Ovary (tissue), 9 donors: ENCODE results near the gene ANK3. TPM values are rescaled to one million over a fixed set of nuclear protein-coding genes. Genes with fewer than 3 reads are reported as not detected.

Experiments
- DNase-seq, 5 donors: peaks; one replicate each; pipeline ENCODE4 v3.0.0-alpha.2; 2019 to 2020
- H3K27ac ChIP-seq, 2 donors: fragments of 200-600 bp; one replicate each; pipeline versions ENCODE4 v1.5.1 to v1.8.0; 2019 to 2022
- H3K27me3 ChIP-seq: fragments of 200-600 bp; one replicate; pipeline ENCODE4 v1.8.0; 2022
- H3K36me3 ChIP-seq: fragments of 200-600 bp; sonication (generic); one replicate; pipeline ENCODE4 v1.5.1; 2019
- H3K4me1 ChIP-seq: one replicate; pipeline ENCODE4 v1.8.1; 2013; ENCODE audit warnings: mild to moderate bottlenecking, moderate library complexity; ENCODE audit not compliant: insufficient read depth
- H3K4me3 ChIP-seq: fragments of 200-600 bp; sonication (generic); one replicate; pipeline ENCODE4 v1.5.1; 2017
- H3K9me3 ChIP-seq, 2 donors: fragments of 200-600 bp in 1 of 2; sonication (generic) in 1 of 2; one replicate each; pipeline versions ENCODE4 v1.5.1 to v1.8.1; 2013 to 2019; ENCODE audit warnings: mild to moderate bottlenecking in 1 of 2, moderate library complexity in 1 of 2
- EP300 ChIP-seq: sonication (generic); formaldehyde crosslinking; IDR thresholded peaks from one replicate; pipeline ENCODE4 v1.6.1; 2017; ENCODE audit warnings: antibody characterized with exemption
- POLR2A ChIP-seq: fragments of 450-650 bp; IDR thresholded peaks from one replicate; pipeline ENCODE4 v1.6.1; 2017; ENCODE audit warnings: antibody characterized with exemption, mild to moderate bottlenecking, moderate library complexity
- WGBS, 3 donors: extraction: QIAGEN DNeasy Blood & Tissue Kit in 1 of 3; methylation state at CpG; one replicate each; pipeline versions ENCODE4 v1.1.5 to v1.1.7; 2013 to 2017; 5-methylcytosine and 5-hydroxymethylcytosine counted together
- intact Hi-C, 4 donors: fragments of 100-400 bp; cut with DNase I; formaldehyde crosslinking; loops; one replicate each; pipeline versions ENCODE4 v1.11.0 to v1.15.1; 2022 to 2023
- polyA plus RNA-seq, 2 donors: library from polyadenylated mRNA; stranded (reverse); fragments of 200-250 nt in 1 of 2; fragments of 350-450 nt in 1 of 2; fragmentation: Illumina TruSeq in 1 of 2; extraction: RNeasy Lipid Tissue Mini Kit (QIAGEN cat#74804) in 1 of 2; gene quantifications; one replicate each; pipeline ENCODE4 v1.2.3, GENCODE V29; 2013 to 2014
- total RNA-seq, 7 donors: library from RNA; depleted of rRNA in 2 of 7; stranded (reverse); fragments of >200 nt in 2 of 7; fragmentation: NEBNext Ultra II Directional in 3 of 7; extraction: Animal tissue kit (Norgen Biotek cat#: 25700) in 3 of 7; gene quantifications; one replicate each; pipeline versions ENCODE4 v1.1.0 to v1.2.4, GENCODE V29; 2016 to 2023
- TF ChIP-seq, protein P1 (sequence below), 3 donors: fragments of 450-650 bp in 2 of 3; fragments of 200-600 bp in 1 of 3; IDR thresholded peaks; one replicate each; pipeline versions ENCODE4 v1.5.1 to v1.8.0; 2016 to 2022; ENCODE audit warnings: antibody characterized with exemption in 3 of 3, mild to moderate bottlenecking in 1 of 3
- donor health status: DM: no; HTN: no; CAD: no; lungs with moderate emphysema.
- donor health status: DM: no; HTN: no; CAD: no.
- donor health status: Bipolar disorder and iron deficiency.
- donor health status: DM: yes; HTN: yes; CAD: no.
- donor health status: DM: no; HTN: no; CAD: no.
- donor health status: DM: yes; HTN: yes; CAD: no.

ANK3 gene
- total and polyA plus RNA-seq, 9 donors = 11.4 to 74.1 (median 28.3) TPM

DNA sequence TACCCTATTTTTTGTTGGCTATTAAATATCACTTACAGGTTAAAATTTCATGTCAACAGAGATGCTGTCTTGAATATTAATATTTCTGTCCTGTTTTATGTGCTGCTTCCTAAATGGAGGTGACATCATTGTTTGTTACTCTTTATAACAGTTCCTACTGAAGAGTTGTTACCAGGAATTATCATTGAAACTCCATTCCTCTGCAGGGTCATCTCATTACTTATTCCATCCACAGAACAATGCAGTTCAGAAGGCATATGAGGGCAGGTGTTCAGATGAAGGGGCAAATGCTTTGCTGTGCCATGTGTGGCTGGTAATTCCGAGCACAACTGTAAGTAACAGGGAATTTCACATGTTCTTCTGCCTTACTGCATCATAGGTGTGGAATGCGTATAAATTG is 113.4 kb downstream of the ANK3 start:
- TF ChIP-seq EP300 (no peak), POLR2A (no peak)
- TF ChIP-seq, protein P1, sequence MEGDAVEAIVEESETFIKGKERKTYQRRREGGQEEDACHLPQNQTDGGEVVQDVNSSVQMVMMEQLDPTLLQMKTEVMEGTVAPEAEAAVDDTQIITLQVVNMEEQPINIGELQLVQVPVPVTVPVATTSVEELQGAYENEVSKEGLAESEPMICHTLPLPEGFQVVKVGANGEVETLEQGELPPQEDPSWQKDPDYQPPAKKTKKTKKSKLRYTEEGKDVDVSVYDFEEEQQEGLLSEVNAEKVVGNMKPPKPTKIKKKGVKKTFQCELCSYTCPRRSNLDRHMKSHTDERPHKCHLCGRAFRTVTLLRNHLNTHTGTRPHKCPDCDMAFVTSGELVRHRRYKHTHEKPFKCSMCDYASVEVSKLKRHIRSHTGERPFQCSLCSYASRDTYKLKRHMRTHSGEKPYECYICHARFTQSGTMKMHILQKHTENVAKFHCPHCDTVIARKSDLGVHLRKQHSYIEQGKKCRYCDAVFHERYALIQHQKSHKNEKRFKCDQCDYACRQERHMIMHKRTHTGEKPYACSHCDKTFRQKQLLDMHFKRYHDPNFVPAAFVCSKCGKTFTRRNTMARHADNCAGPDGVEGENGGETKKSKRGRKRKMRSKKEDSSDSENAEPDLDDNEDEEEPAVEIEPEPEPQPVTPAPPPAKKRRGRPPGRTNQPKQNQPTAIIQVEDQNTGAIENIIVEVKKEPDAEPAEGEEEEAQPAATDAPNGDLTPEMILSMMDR (IDR thresholded peaks at IDR 0.05) = no peak
- Histone ChIP-seq H3K27me3 (no peaks in the 10 kb centered on the region), H3K27ac (no peak overlapping the region), H3K4me1 (no peaks in the 10 kb centered on the region), H3K36me3 (no peaks in the 10 kb centered on the region), H3K4me3 (no peak overlapping the region), H3K9me3 (no peaks in the 10 kb centered on the region)
- intact Hi-C loops = no loop called here
- no peak for DNase-seq
- 95 to 99% (median 96%) methylated on average over 2 of the region's 2 CpGs for WGBS, 3 donors

DNA sequence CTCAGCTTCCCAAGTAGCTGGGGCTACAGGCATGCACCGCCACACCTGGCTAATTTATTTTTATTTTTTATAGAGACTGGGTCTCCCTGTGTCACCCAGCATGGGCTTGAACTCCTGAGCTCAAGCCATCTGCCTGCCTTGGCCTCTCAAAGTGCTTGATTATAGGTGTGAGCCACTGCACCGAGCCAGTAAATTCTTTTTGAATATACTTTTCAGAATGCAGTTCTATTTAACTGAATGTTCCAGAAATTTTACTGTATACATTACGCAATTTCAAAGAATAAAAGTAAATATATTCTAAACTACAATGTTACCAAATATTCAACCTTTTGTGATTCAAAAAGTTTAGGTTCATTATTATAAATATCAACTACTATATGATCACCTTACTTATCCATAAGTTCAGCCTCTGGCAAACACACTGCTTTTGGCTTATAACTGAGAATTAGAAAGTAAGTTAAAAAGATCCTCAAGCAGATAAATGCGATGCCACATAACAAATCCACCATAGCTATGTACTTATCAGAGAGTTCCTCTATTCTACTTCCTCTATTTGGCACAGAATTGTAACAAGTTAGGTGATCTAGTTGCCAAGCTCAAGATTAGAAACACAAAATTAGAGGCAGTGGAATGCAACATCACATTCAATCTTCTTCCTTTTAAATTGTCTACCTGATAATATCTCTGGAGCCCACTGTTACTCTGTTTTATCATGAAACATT is 118.2 kb downstream of the ANK3 start:
- Histone ChIP-seq H3K9me3 (no peaks in the 10 kb centered on the region), H3K4me1 (no peaks in the 10 kb centered on the region), H3K36me3 (no peaks in the 10 kb centered on the region), H3K27me3 (no peaks in the 10 kb centered on the region), H3K4me3 (no peak overlapping the region), H3K27ac (no peak overlapping the region)
- no peak for DNase-seq
- intact Hi-C loops = no loop called here
- 93 to 94% (median 94%) methylated on average over 4 of the region's 4 CpGs for WGBS, 3 donors
- TF ChIP-seq POLR2A (no peak), EP300 (no peak)
- TF ChIP-seq, protein P1 (IDR thresholded peaks at IDR 0.05) = no peak

DNA sequence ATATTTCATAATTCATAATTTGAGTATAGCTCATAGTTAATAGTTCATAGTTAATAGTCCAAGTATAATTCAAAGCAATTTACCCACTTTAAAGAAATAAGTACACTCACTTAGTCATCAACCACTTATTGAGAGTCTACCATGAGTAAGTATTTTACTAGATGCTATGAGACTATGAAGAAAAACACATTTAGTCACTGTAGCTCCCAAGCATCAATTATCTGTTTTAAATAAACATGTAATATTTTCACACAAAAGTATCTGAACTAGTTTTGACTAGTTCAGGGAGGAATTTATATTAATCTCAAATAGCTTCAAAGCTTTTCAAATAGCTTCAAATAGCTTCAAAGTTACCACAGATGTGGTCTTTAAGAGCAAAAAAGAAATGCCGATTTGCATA is 119.2 kb downstream of the ANK3 start:
- 34 to 77% (median 38%) methylated on average over 1 of the region's 1 CpG for WGBS, 3 donors
- intact Hi-C loops = no loop called here
- Histone ChIP-seq H3K4me1 (no peaks in the 10 kb centered on the region), H3K36me3 (no peaks in the 10 kb centered on the region), H3K4me3 (no peak overlapping the region), H3K27me3 (no peaks in the 10 kb centered on the region), H3K9me3 (no peaks in the 10 kb centered on the region), H3K27ac (no peak overlapping the region)
- TF ChIP-seq, protein P1 (IDR thresholded peaks at IDR 0.05) = no peak
- DNase-seq = no peak

DNA sequence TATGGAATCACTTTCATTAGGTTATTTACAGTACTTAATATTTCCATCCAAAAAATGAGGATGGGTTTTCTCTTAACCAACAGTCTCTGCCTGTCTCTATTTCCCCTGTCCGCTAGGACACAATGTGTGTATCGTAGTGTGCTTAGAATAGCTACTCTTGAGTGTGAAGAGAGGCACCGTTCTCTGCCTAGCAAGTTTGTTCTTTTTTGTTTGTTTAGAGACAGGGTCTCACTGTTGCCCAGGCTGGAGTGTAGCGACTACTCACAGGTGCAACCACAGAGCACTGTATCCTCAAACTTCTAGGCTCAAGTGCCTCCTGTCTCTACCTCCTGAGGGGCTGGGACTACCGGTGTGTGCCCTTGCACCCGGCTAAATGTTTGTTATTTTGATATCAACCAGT is 121.9 kb downstream of the ANK3 start:
- WGBS, 3 donors = 91 to 93% (median 91%) methylated on average over 6 of the region's 6 CpGs
- Histone ChIP-seq H3K36me3 (no peaks in the 10 kb centered on the region), H3K27me3 (no peaks in the 10 kb centered on the region), H3K27ac (no peak overlapping the region), H3K9me3 (no peaks in the 10 kb centered on the region), H3K4me3 (no peak overlapping the region), H3K4me1 (no peaks in the 10 kb centered on the region)
- no peak for TF ChIP-seq EP300
- TF ChIP-seq, protein P1 (IDR thresholded peaks at IDR 0.05) = no peak
- TF ChIP-seq POLR2A = no peak
- no peak for DNase-seq
- intact Hi-C loops = no loop called here
